Adrenal gland (tissue), 5 donors: Measurements from ENCODE around the gene JTB.

ENCODE experiments used
- CTCF ChIP-seq, 6 experiments: fragments of 450-650 bp in 4 of 6; fragments of 200-600 bp in 2 of 6; sonication (generic) in 1 of 6; IDR thresholded peaks; 1 replicate in 5 of 6; 2 replicates in 1 of 6; pipeline versions ENCODE4 v1.5.1 to v1.8.0; 2016 to 2021; ENCODE audit warnings: antibody characterized with exemption in 6 of 6, mild to moderate bottlenecking in 2 of 6, moderate library complexity in 1 of 6
- POLR2A ChIP-seq, 2 donors: fragments of 450-650 bp; IDR thresholded peaks; one replicate each; pipeline ENCODE4 v1.6.1; 2017; ENCODE audit warnings: antibody characterized with exemption in 2 of 2, mild to moderate bottlenecking in 2 of 2, moderate library complexity in 1 of 2
- donor health status: DM: no; HTN: no; CAD: no.

- peak; percentile 45 to 79 for TF ChIP-seq POLR2A (IDR thresholded peaks at IDR 0.05)
- TF ChIP-seq CTCF (IDR thresholded peaks at IDR 0.05) = no peak
Measured at GRCh38 chr1:153958111-153958960, 19.1 kb downstream of the JTB start, which contains the start of gene CRTC2.
